K562 treated with DMSO at 1 percent for 24 hours (cell line): ENCODE data around the gene DEF6. TPM values are rescaled to one million over a fixed set of nuclear protein-coding genes. Genes with fewer than 3 reads are reported as not detected.

ENCODE experiments used
- total RNA-seq: library from RNA; unstranded; fragments of 300-600 nt; gene quantifications from 2 replicates; pipeline ENCODE4 v1.2.3, GENCODE V29; 2022; ENCODE audit warnings: low read depth; ENCODE audit not compliant: insufficient read depth

DEF6 gene
- 47.6 and 48.6 TPM in 2 replicates for total RNA-seq

GRCh38 chr6:35297601-35298481, at the start of gene DEF6:
Gene DEF6 (plus strand): TSS chr6:35297818. CDS start chr6:35297857, 39 bp downstream.

GRCh38 chr6:35259194-35259947, 38.2 kb upstream of the DEF6 start, which contains the start of gene ZNF76:
Gene ZNF76 (plus strand): TSS chr6:35259735. CDS start chr6:35281152, 21,417 bp downstream.

GRCh38 chr6:35342258-35343091, 44.9 kb downstream of the DEF6 start, which contains the start of gene PPARD:
Gene PPARD (plus strand): TSS chr6:35342558. CDS start chr6:35411088, 68,530 bp downstream.

Other genes with a start within 250 kb of the DEF6 start
- not detected in 2 replicates for gene TCP11, start 156.5 kb upstream of the DEF6 start, total RNA-seq
- 0.05 and 0.10 TPM in 2 replicates for gene SCUBE3, start 83.9 kb upstream of the DEF6 start, total RNA-seq
- gene ZNF76, start 38.1 kb upstream of the DEF6 start, total RNA-seq = 31.7 and 35.5 TPM in 2 replicates
- gene PPARD, start 44.7 kb downstream of the DEF6 start, total RNA-seq = 59.8 and 65.3 TPM in 2 replicates
- 14.6 and 16.8 TPM in 2 replicates for gene FANCE, start 154.5 kb downstream of the DEF6 start, total RNA-seq
- gene RPL10A, start 170.6 kb downstream of the DEF6 start, total RNA-seq = 2,768 and 2,840 TPM in 2 replicates
- gene TEAD3, start 199.3 kb downstream of the DEF6 start, total RNA-seq = 12.7 and 14.0 TPM in 2 replicates
- not detected in 2 replicates for gene TULP1, start 215.1 kb downstream of the DEF6 start, total RNA-seq